DOHH2 (cell line): ENCODE results near the gene MIPOL1.

Source experiments
- H3F3A ChIP-seq: fragments of 200-600 bp; sonication (generic), shearing (Covaris generic); 2 replicates; pipeline ENCODE4 v1.6.0; 2016; ENCODE audit warnings: antibody characterized with exemption, mild to moderate bottlenecking; ENCODE audit not compliant: control insufficient read depth, insufficient read depth
- H3K27ac ChIP-seq: fragments of 200-600 bp; sonication (generic); 2 replicates; pipeline ENCODE4 v1.5.1; 2014; ENCODE audit warnings: low read depth, mild to moderate bottlenecking, low read length, moderate library complexity
- H3K27me3 ChIP-seq: fragments of 200-600 bp; sonication (generic); 2 replicates; pipeline ENCODE4 v1.6.1; 2014; ENCODE audit warnings: mild to moderate bottlenecking, low read length, mixed read lengths; ENCODE audit not compliant: control insufficient read depth
- H3K36me3 ChIP-seq: fragments of 200-600 bp; sonication (generic); 2 replicates; pipeline ENCODE4 v1.6.1; 2014; ENCODE audit warnings: mild to moderate bottlenecking, low read length, moderate library complexity, mixed read lengths; ENCODE audit not compliant: control insufficient read depth
- H3K4me1 ChIP-seq: fragments of 200-600 bp; sonication (generic); 2 replicates; pipeline ENCODE4 v1.6.1; 2014; ENCODE audit warnings: mild to moderate bottlenecking, low read length, mixed read lengths; ENCODE audit not compliant: control insufficient read depth
- H3K4me2 ChIP-seq: fragments of 200-600 bp; sonication (generic); 2 replicates; pipeline ENCODE4 v1.6.0; 2014; ENCODE audit warnings: mild to moderate bottlenecking, low read length, moderate library complexity
- H3K4me3 ChIP-seq: fragments of 200-600 bp; sonication (generic); 2 replicates; pipeline ENCODE4 v1.5.1; 2014; ENCODE audit warnings: mild to moderate bottlenecking, low read length, mixed read lengths
- H3K79me2 ChIP-seq: fragments of 200-600 bp; sonication (generic); 2 replicates; pipeline ENCODE4 v1.6.1; 2014; ENCODE audit warnings: mild to moderate bottlenecking, low read length, mixed read lengths; ENCODE audit not compliant: control insufficient read depth
- H3K9me2 ChIP-seq: fragments of 200-600 bp; sonication (generic); replicated peaks from 2 replicates; pipeline ENCODE4 v1.6.1; 2014; ENCODE audit warnings: mild to moderate bottlenecking, low read length, mixed read lengths; ENCODE audit not compliant: control insufficient read depth
- H3K9me3 ChIP-seq: fragments of 200-600 bp; sonication (generic); 2 replicates; pipeline ENCODE4 v1.6.1; 2014; ENCODE audit warnings: antibody characterized with exemption, low read length, mixed read lengths; ENCODE audit not compliant: control insufficient read depth, insufficient read depth
- H4K20me1 ChIP-seq: fragments of 200-600 bp; sonication (generic); 2 replicates; pipeline ENCODE4 v1.6.0; 2014; ENCODE audit warnings: low read depth, mild to moderate bottlenecking, antibody characterized with exemption, low read length, moderate library complexity; ENCODE audit not compliant: control insufficient read depth, insufficient read depth
- EZH2phosphoT487 ChIP-seq: fragments of 200-600 bp; sonication (generic); IDR thresholded peaks from 2 replicates; pipeline ENCODE4 v1.6.1; 2017; ENCODE audit warnings: borderline replicate concordance, mild to moderate bottlenecking, antibody characterized with exemption, low read length, moderate library complexity, mixed read lengths
- TF ChIP-seq, protein P1 (sequence below): fragments of 200-600 bp; sonication (generic); IDR thresholded peaks from one replicate; pipeline ENCODE4 v1.5.1; 2014; ENCODE audit warnings: antibody characterized with exemption, mild to moderate bottlenecking, low read depth, low read length; ENCODE audit not compliant: poor library complexity, severe bottlenecking

MIPOL1 gene

DNA sequence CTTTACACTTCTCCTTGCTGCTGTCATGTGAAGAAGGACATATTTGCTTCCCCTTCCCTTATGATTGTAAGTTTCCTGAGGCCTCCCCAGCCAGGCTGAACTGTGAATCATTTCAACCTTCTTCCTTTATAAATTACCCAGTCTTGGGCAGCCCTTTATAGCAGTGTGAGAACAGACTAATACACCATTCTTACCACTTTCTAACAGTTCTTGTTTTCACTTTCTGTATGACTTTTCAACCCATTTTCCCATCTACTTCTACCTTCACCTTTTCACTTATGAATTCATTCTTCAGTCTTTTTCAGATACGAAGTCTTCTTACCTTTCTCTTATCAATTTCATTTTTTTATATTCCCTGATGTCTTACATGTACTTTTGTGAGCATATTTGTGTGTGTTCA lies 342.3 kb downstream of the MIPOL1 start:
- H3K27ac ChIP-seq, result no peak overlapping the region
- no peaks in the 10 kb centered on the region for H3K36me3 ChIP-seq
- no peaks in the 10 kb centered on the region for H3K27me3 ChIP-seq
- no peaks in the 10 kb centered on the region for H3F3A ChIP-seq
- no peak overlapping the region for H3K4me3 ChIP-seq
- H3K9me3 ChIP-seq, result no peaks in the 10 kb centered on the region
- no peaks in the 10 kb centered on the region for H3K9me2 ChIP-seq
- no peaks in the 10 kb centered on the region for H3K79me2 ChIP-seq
- H3K4me1 ChIP-seq, result no peaks in the 10 kb centered on the region
- no peak overlapping the region for H3K4me2 ChIP-seq
- no peaks in the 10 kb centered on the region for H4K20me1 ChIP-seq
- TF ChIP-seq, protein P1, sequence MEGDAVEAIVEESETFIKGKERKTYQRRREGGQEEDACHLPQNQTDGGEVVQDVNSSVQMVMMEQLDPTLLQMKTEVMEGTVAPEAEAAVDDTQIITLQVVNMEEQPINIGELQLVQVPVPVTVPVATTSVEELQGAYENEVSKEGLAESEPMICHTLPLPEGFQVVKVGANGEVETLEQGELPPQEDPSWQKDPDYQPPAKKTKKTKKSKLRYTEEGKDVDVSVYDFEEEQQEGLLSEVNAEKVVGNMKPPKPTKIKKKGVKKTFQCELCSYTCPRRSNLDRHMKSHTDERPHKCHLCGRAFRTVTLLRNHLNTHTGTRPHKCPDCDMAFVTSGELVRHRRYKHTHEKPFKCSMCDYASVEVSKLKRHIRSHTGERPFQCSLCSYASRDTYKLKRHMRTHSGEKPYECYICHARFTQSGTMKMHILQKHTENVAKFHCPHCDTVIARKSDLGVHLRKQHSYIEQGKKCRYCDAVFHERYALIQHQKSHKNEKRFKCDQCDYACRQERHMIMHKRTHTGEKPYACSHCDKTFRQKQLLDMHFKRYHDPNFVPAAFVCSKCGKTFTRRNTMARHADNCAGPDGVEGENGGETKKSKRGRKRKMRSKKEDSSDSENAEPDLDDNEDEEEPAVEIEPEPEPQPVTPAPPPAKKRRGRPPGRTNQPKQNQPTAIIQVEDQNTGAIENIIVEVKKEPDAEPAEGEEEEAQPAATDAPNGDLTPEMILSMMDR, result no peak
- no peak for TF ChIP-seq EZH2phosphoT487

DNA sequence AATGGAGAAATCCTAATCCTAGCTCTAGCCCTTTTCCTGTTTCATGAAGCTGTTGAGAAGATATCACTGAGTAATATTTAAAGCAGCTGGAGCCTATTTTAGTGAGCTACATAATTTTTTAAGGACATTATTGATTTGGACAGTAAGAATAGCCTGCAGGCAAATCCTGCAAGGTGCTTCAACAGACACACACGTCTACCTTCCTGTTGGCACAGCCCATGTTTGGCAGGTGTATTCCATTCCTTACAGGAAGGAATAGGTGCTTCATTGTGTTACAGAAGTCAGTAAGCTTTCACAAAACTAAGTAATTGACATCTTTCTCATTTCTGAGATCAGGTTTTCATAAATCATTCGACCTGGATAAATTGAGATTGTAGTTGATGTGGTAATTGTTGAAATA lies 346.7 kb downstream of the MIPOL1 start:
- no peaks in the 10 kb centered on the region for H4K20me1 ChIP-seq
- no peak overlapping the region for H3K4me3 ChIP-seq
- H3K4me2 ChIP-seq, result no peak overlapping the region
- H3K79me2 ChIP-seq, result no peaks in the 10 kb centered on the region
- no peaks in the 10 kb centered on the region for H3K9me2 ChIP-seq
- H3K27me3 ChIP-seq, result no peaks in the 10 kb centered on the region
- H3K36me3 ChIP-seq, result no peaks in the 10 kb centered on the region
- TF ChIP-seq, protein P1, result no peak
- no peak for TF ChIP-seq EZH2phosphoT487
- H3K27ac ChIP-seq, result no peak overlapping the region
- H3F3A ChIP-seq, result no peaks in the 10 kb centered on the region
- no peaks in the 10 kb centered on the region for H3K9me3 ChIP-seq
- H3K4me1 ChIP-seq, result no peaks in the 10 kb centered on the region

DNA sequence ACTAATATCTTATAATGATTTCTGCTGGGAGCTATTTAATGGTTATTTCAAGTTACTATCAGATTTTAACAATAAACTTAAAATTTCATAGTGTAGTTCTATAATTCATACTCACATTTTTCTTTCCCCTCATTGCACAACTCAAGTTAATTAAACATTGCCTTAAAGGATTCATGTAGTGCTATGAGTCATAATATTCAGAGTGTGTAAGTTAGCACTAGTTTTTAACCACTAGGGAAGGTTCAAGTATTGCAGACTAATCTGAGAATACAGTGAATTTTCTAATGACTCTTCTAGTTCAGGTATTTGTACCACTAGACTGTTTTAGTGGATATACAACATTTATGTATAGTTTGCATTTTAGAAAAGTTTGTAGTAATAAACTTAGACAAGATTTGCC lies 347.4 kb downstream of the MIPOL1 start:
- Histone ChIP-seq H3K9me3 (no peaks in the 10 kb centered on the region), H3K79me2 (no peaks in the 10 kb centered on the region), H3K27me3 (no peaks in the 10 kb centered on the region), H3K4me1 (no peaks in the 10 kb centered on the region), H3K36me3 (no peaks in the 10 kb centered on the region), H3K9me2 (no peaks in the 10 kb centered on the region), H3K4me3 (no peak overlapping the region), H4K20me1 (no peaks in the 10 kb centered on the region), H3K4me2 (no peak overlapping the region), H3K27ac (no peak overlapping the region), H3F3A (no peaks in the 10 kb centered on the region)
- TF ChIP-seq, protein P1, result no peak
- TF ChIP-seq EZH2phosphoT487, result no peak
